H9 (cell line): Measurements from ENCODE around the gene GAREM2. TPM values are rescaled to one million over a fixed set of nuclear protein-coding genes. Genes with fewer than 3 reads are reported as not detected.

ENCODE experiments used
- DNase-seq: peaks from one replicate; pipeline ENCODE4 v3.0.0-alpha.2; 2017
- H2AFZ ChIP-seq: one replicate; pipeline ENCODE4 v1.6.1; 2013; ENCODE audit warnings: mild to moderate bottlenecking, low read length, control low read depth, moderate library complexity
- H2AK5ac ChIP-seq: 2 replicates; pipeline ENCODE4 v1.6.1; 2013; ENCODE audit warnings: low read length, control low read depth, mixed read lengths; ENCODE audit not compliant: insufficient read length
- H2BK120ac ChIP-seq: one replicate; pipeline ENCODE4 v1.6.1; 2013; ENCODE audit warnings: low read depth, mild to moderate bottlenecking, low read length, control low read depth, inconsistent platforms; ENCODE audit not compliant: poor library complexity, severe bottlenecking
- H2BK12ac ChIP-seq: 2 replicates; pipeline ENCODE4 v1.6.1; 2013; ENCODE audit warnings: low read length, control low read depth, mixed read lengths, low read depth; ENCODE audit not compliant: insufficient read length
- H2BK15ac ChIP-seq: 2 replicates; pipeline ENCODE4 v1.6.1; 2013; ENCODE audit warnings: low read depth, low read length, control low read depth
- H2BK20ac ChIP-seq: one replicate; pipeline ENCODE4 v1.6.1; 2013; ENCODE audit warnings: low read depth, mild to moderate bottlenecking, low read length, control low read depth, inconsistent platforms; ENCODE audit not compliant: poor library complexity, severe bottlenecking
- H2BK5ac ChIP-seq: 2 replicates; pipeline ENCODE4 v1.6.1; 2013; ENCODE audit warnings: low read length, control low read depth, mixed read lengths; ENCODE audit not compliant: insufficient read length
- H3K14ac ChIP-seq: 2 replicates; pipeline ENCODE4 v1.6.1; 2013; ENCODE audit warnings: low read length, control low read depth; ENCODE audit not compliant: insufficient read depth
- H3K18ac ChIP-seq: 2 replicates; pipeline ENCODE4 v1.6.1; 2013; ENCODE audit warnings: low read depth, mild to moderate bottlenecking, mixed read lengths, low read length, control low read depth; ENCODE audit not compliant: insufficient read length
- H3K23ac ChIP-seq: 2 replicates; pipeline ENCODE4 v1.6.1; 2013; ENCODE audit warnings: low read length, control low read depth, mixed read lengths, low read depth; ENCODE audit not compliant: insufficient read length
- H3K23me2 ChIP-seq: 2 replicates; pipeline ENCODE4 v1.6.1; 2013; ENCODE audit warnings: low read depth, mild to moderate bottlenecking, mixed read lengths, low read length, control low read depth; ENCODE audit not compliant: insufficient read length, poor library complexity, severe bottlenecking
- H3K27ac ChIP-seq: 2 replicates; pipeline ENCODE4 v1.5.1; 2013; ENCODE audit warnings: low read length, control low read depth, mixed read lengths, low read depth; ENCODE audit not compliant: insufficient read length
- H3K27me3 ChIP-seq: 2 replicates; pipeline ENCODE4 v1.6.1; 2013; ENCODE audit warnings: low read length, control low read depth, inconsistent platforms; ENCODE audit not compliant: insufficient read depth
- H3K4ac ChIP-seq: 2 replicates; pipeline ENCODE4 v1.6.1; 2013; ENCODE audit warnings: low read depth, mild to moderate bottlenecking, control low read depth, inconsistent platforms, low read length, moderate library complexity
- H3K4me1 ChIP-seq: 2 replicates; pipeline ENCODE4 v1.6.1; 2013; ENCODE audit warnings: low read length, control low read depth, inconsistent platforms; ENCODE audit not compliant: insufficient read depth
- H3K4me2 ChIP-seq: 2 replicates; pipeline ENCODE4 v1.6.1; 2013; ENCODE audit warnings: low read length, control low read depth, mixed read lengths; ENCODE audit not compliant: insufficient read length, insufficient read depth
- H3K56ac ChIP-seq: 2 replicates; pipeline ENCODE4 v1.6.1; 2013; ENCODE audit warnings: low read depth, mild to moderate bottlenecking, mixed read lengths, low read length, control low read depth; ENCODE audit not compliant: insufficient read length
- H3K79me1 ChIP-seq: 2 replicates; pipeline ENCODE4 v1.6.1; 2013; ENCODE audit warnings: low read depth, mild to moderate bottlenecking, moderate library complexity, low read length, control low read depth, inconsistent platforms; ENCODE audit not compliant: insufficient read depth, poor library complexity, severe bottlenecking
- H3K79me2 ChIP-seq: 2 replicates; pipeline ENCODE4 v1.6.1; 2013; ENCODE audit warnings: low read length, control low read depth, inconsistent platforms; ENCODE audit not compliant: insufficient read depth
- H3K9ac ChIP-seq: 2 replicates; pipeline ENCODE4 v1.6.1; 2013; ENCODE audit warnings: low read length, control low read depth, mixed read lengths; ENCODE audit not compliant: insufficient read length; ENCODE audit errors: extremely low read depth
- H3K9me3 ChIP-seq: one replicate; pipeline ENCODE4 v1.6.1; 2013; ENCODE audit warnings: low read depth, low read length, inconsistent platforms; ENCODE audit not compliant: control insufficient read depth
- H3T11ph ChIP-seq: one replicate; pipeline ENCODE4 v1.6.1; 2013; ENCODE audit warnings: mild to moderate bottlenecking, low read length, control low read depth, inconsistent platforms
- H4K20me1 ChIP-seq: one replicate; pipeline ENCODE4 v1.6.1; 2013; ENCODE audit not compliant: control insufficient read depth, insufficient read length, insufficient read depth
- H4K5ac ChIP-seq: 2 replicates; pipeline ENCODE4 v1.6.1; 2013; ENCODE audit warnings: low read depth, mild to moderate bottlenecking, mixed read lengths, low read length, control low read depth; ENCODE audit not compliant: insufficient read length
- H4K8ac ChIP-seq: replicated peaks from 2 replicates; pipeline ENCODE4 v1.6.1; 2013; ENCODE audit warnings: low read length, control low read depth, mixed read lengths, low read depth; ENCODE audit not compliant: insufficient read length
- H4K91ac ChIP-seq: 2 replicates; pipeline ENCODE4 v1.6.1; 2013; ENCODE audit warnings: low read depth, mild to moderate bottlenecking, moderate library complexity, mixed read lengths, low read length, control low read depth; ENCODE audit not compliant: insufficient read length
- H3K27ac Mint-ChIP-seq, 3 experiments: 2 replicates in 2 of 3; 3 replicates in 1 of 3; pipeline ENCODE4 v1.8.0; 2020 to 2021; ENCODE audit warnings: mixed read lengths in 3 of 3, mild to moderate bottlenecking in 1 of 3, moderate library complexity in 1 of 3
- H3K27me3 Mint-ChIP-seq: 2 replicates; pipeline ENCODE4 v1.8.0; 2021; ENCODE audit warnings: low read depth, mild to moderate bottlenecking, moderate library complexity, mixed read lengths
- H3K36me3 Mint-ChIP-seq, 3 experiments: 2 replicates in 2 of 3; 3 replicates in 1 of 3; pipeline ENCODE4 v1.8.0; 2020 to 2021; ENCODE audit warnings: low read depth in 3 of 3, mixed read lengths in 3 of 3; ENCODE audit not compliant: insufficient read depth in 1 of 3
- H3K4me1 Mint-ChIP-seq, 2 experiments: 2 replicates each; pipeline ENCODE4 v1.8.0; 2020; ENCODE audit warnings: mixed read lengths in 2 of 2
- H3K4me3 Mint-ChIP-seq, 2 experiments: 2 replicates in 1 of 2; 3 replicates in 1 of 2; pipeline ENCODE4 v1.8.0; 2020 to 2021; ENCODE audit warnings: mild to moderate bottlenecking in 2 of 2, mixed read lengths in 2 of 2, moderate library complexity in 1 of 2
- H3K9me3 Mint-ChIP-seq, 2 experiments: 2 replicates in 1 of 2; 3 replicates in 1 of 2; pipeline ENCODE4 v1.8.0; 2020; ENCODE audit warnings: mild to moderate bottlenecking in 2 of 2, mixed read lengths in 2 of 2, moderate library complexity in 1 of 2
- CTCF ChIP-seq: fragments of 200-600 bp; sonication (generic); conservative IDR thresholded peaks from 3 replicates; pipeline ENCODE4 v1.8.0; 2021; ENCODE audit warnings: antibody characterized with exemption, mild to moderate bottlenecking
- WGBS: extraction: QIAGEN DNeasy Blood & Tissue Kit; methylation state at CpG from one replicate; pipeline ENCODE4 v1.1.7; 2013; ENCODE audit warnings: missing lambda C conversion rate, low lambda C conversion rate, mixed read lengths; ENCODE audit not compliant: insufficient read length; ENCODE audit errors: extremely low coverage; 5-methylcytosine and 5-hydroxymethylcytosine counted together
- total RNA-seq: library from RNA; stranded (reverse); gene quantifications from 2 replicates; pipeline ENCODE4 v1.2.1, GENCODE V29; 2021

Gene GAREM2
- total RNA-seq, 1 experiment from 2014 or later, result 14.4 TPM

GRCh38 chr2:26235089-26235488, 62.2 kb downstream of the GAREM2 start:
- Histone ChIP-seq H3K23me2 (no peaks in the 10 kb centered on the region), H2BK5ac (no peak overlapping the region), H4K20me1 (no peaks in the 10 kb centered on the region), H3K56ac (no peak overlapping the region), H2AFZ (no peak overlapping the region), H3K9me3 (no peaks in the 10 kb centered on the region), H3K4me1 (no peaks in the 10 kb centered on the region), H3K79me1 (no peaks in the 10 kb centered on the region), H3K9ac (no peak overlapping the region), H3T11ph (no peak overlapping the region), H3K14ac (no peak overlapping the region), H3K4ac (no peak overlapping the region), H2BK20ac (no peak overlapping the region), H3K27me3 (no peaks in the 10 kb centered on the region), H4K91ac (no peak overlapping the region), H3K4me2 (no peak overlapping the region), H3K79me2 (no peaks in the 10 kb centered on the region; the same call in 1 of the 2 replicates), H3K27ac (no peak overlapping the region), H2BK15ac (no peak overlapping the region), H3K23ac (no peak overlapping the region), H2AK5ac (no peak overlapping the region), H4K5ac (no peak overlapping the region), H2BK120ac (no peak overlapping the region), H4K8ac (no peak overlapping the region), H3K18ac (no peak overlapping the region), H2BK12ac (no peak overlapping the region)
- Mint-ChIP-seq H3K9me3 (no peaks in the 10 kb centered on the region), H3K4me3 (no peak overlapping the region), H3K27ac (no peak overlapping the region), H3K27me3 (no peaks in the 10 kb centered on the region), H3K4me1 (peaks cover 0 to under 1% of the 10 kb centered on the region in 2 experiments; a peak in 1 of 4 replicates), H3K36me3 (peaks cover 27 to 69% (median 36%) of the 10 kb centered on the region in 3 experiments)
- WGBS, result no CpG with 5 or more reads among the region's 9 CpGs
- DNase-seq, result no peak
- peak; percentile 53 for TF ChIP-seq CTCF
